Hepatocyte (in vitro differentiated cells): Measurements from ENCODE around the gene ELL. TPM values are rescaled to one million over a fixed set of nuclear protein-coding genes. Genes with fewer than 3 reads are reported as not detected.

Source experiments
- DNase-seq: peaks from one replicate; pipeline ENCODE4 v3.0.0-alpha.2; 2016; ENCODE audit warnings: low spot score
- H2AFZ ChIP-seq: fragments of 200-600 bp; sonication (generic); 2 replicates; pipeline ENCODE4 v1.6.0; 2016; ENCODE audit warnings: antibody characterized with exemption, mild to moderate bottlenecking
- H3K27ac ChIP-seq: fragments of 200-600 bp; sonication (generic); 2 replicates; pipeline ENCODE4 v1.5.1; 2016; ENCODE audit warnings: mild to moderate bottlenecking
- H3K27me3 ChIP-seq: fragments of 200-600 bp; sonication (generic); 2 replicates; pipeline ENCODE4 v1.6.1; 2016
- H3K36me3 ChIP-seq: fragments of 200-600 bp; sonication (generic); replicated peaks from 2 replicates; pipeline ENCODE4 v1.5.1; 2016; ENCODE audit warnings: low read depth; ENCODE audit not compliant: insufficient read depth
- H3K4me1 ChIP-seq: fragments of 200-600 bp; sonication (generic); 2 replicates; pipeline ENCODE4 v1.5.1; 2016; ENCODE audit warnings: mild to moderate bottlenecking, moderate library complexity; ENCODE audit not compliant: insufficient read depth
- H3K4me2 ChIP-seq: fragments of 200-600 bp; sonication (generic); 2 replicates; pipeline ENCODE4 v1.6.0; 2016
- H3K4me3 ChIP-seq: fragments of 200-600 bp; sonication (generic); 2 replicates; pipeline ENCODE4 v1.5.1; 2016; ENCODE audit warnings: mild to moderate bottlenecking
- H3K79me2 ChIP-seq: fragments of 200-600 bp; sonication (generic); 2 replicates; pipeline ENCODE4 v1.6.0; 2017; ENCODE audit warnings: mild to moderate bottlenecking
- H3K9me2 ChIP-seq: fragments of 200-600 bp; sonication (generic); replicated peaks from 2 replicates; pipeline ENCODE4 v1.6.0; 2017; ENCODE audit warnings: mild to moderate bottlenecking; ENCODE audit not compliant: insufficient read depth
- H3K9me3 ChIP-seq: fragments of 200-600 bp; sonication (generic); 2 replicates; pipeline ENCODE4 v1.5.1; 2016; ENCODE audit warnings: low read depth, mild to moderate bottlenecking
- H4K20me1 ChIP-seq: fragments of 200-600 bp; sonication (generic); 2 replicates; pipeline ENCODE4 v1.6.0; 2016; ENCODE audit warnings: mild to moderate bottlenecking; ENCODE audit not compliant: insufficient read depth, poor library complexity, severe bottlenecking
- CTCF ChIP-seq: fragments of 200-600 bp; sonication (generic); IDR thresholded peaks from 2 replicates; pipeline ENCODE4 v1.5.1; 2016; ENCODE audit warnings: antibody characterized with exemption, mild to moderate bottlenecking; ENCODE audit not compliant: poor library complexity
- EZH2 ChIP-seq: fragments of 200-600 bp; sonication (generic); IDR thresholded peaks from 2 replicates; pipeline ENCODE4 v1.6.1; 2016; ENCODE audit warnings: antibody characterized with exemption, mild to moderate bottlenecking, borderline replicate concordance
- EZH2phosphoT487 ChIP-seq: fragments of 200-600 bp; sonication (generic); IDR thresholded peaks from one replicate; pipeline ENCODE4 v1.6.1; 2018; ENCODE audit warnings: antibody characterized with exemption, mild to moderate bottlenecking, low read depth, moderate library complexity; ENCODE audit not compliant: unreplicated experiment, severe bottlenecking
- WGBS: methylation state at CpG from one replicate; pipeline ENCODE4 v1.1.6; 2016; ENCODE audit warnings: low lambda C conversion rate; ENCODE audit errors: missing lambda C conversion rate; 5-methylcytosine and 5-hydroxymethylcytosine counted together
- polyA plus RNA-seq: library from polyadenylated mRNA; unstranded; fragments of >200 nt; fragmentation: Nextera tagmentation; extraction: Ambion mirVana; gene quantifications from 2 replicates; pipeline ENCODE4 v1.2.1, GENCODE V29; 2016
- total RNA-seq: library from RNA; depleted of rRNA; stranded (reverse); fragments of >200 nt; gene quantifications from 2 replicates; pipeline ENCODE4 v1.2.3, GENCODE V29; 2014

Gene ELL
- total and polyA plus RNA-seq, 2 experiments from 2014 or later: 11.0 to 15.0 TPM

GRCh38 chr19:18542941-18543813 is 21.3 kb upstream of the ELL start, which contains the start of gene FKBP8:
FKBP8 (minus strand) TSS chr19:18543573; CDS start chr19:18541970, 1,603 bp downstream.
- TF ChIP-seq EZH2phosphoT487: no peak
- TF ChIP-seq CTCF: no peak
- no peak for TF ChIP-seq EZH2
- H3K79me2 ChIP-seq: peaks cover 12% of the 10 kb centered on the region
- peaks cover 7% of the 10 kb centered on the region for H3K4me1 ChIP-seq
- peak within 1 kb of the TSS; percentile 57 for H2AFZ ChIP-seq
- no peaks in the 10 kb centered on the region for H4K20me1 ChIP-seq
- H3K36me3 ChIP-seq: no peaks in the 10 kb centered on the region
- H3K27ac ChIP-seq: peak within 1 kb of the TSS; percentile 51
- H3K9me3 ChIP-seq: no peaks in the 10 kb centered on the region
- no peaks in the 10 kb centered on the region for H3K9me2 ChIP-seq
- WGBS: 0% methylated on average over 24 of the region's 86 CpGs
- DNase-seq: peak; percentile 97
- no peaks in the 10 kb centered on the region for H3K27me3 ChIP-seq
- peak within 1 kb of the TSS; percentile 39 for H3K4me3 ChIP-seq
- peak within 1 kb of the TSS; percentile 99 for H3K4me2 ChIP-seq

- H3K27ac ChIP-seq: peak overlapping the region; percentile 51
Observed at GRCh38 chr19:18541992-18542940, 20.4 kb upstream of the ELL start.

More at GRCh38 chr19:18541992-18542940, 20.4 kb upstream of the ELL start:
- Histone ChIP-seq H3K4me2 (peak overlapping the region; percentile 99), H3K36me3 (no peaks in the 10 kb centered on the region), H2AFZ (no peak overlapping the region), H3K27me3 (no peaks in the 10 kb centered on the region), H3K9me3 (no peaks in the 10 kb centered on the region), H3K9me2 (no peaks in the 10 kb centered on the region), H3K4me1 (peaks cover 7% of the 10 kb centered on the region), H3K79me2 (peaks cover 12% of the 10 kb centered on the region), H3K4me3 (peak overlapping the region; percentile 39), H4K20me1 (no peaks in the 10 kb centered on the region)
- DNase-seq: no peak
- WGBS: 51% methylated on average over 6 of the region's 11 CpGs
- TF ChIP-seq EZH2 (no peak), CTCF (no peak), EZH2phosphoT487 (no peak)
